SK-N-SH treated with all-trans-retinoic acid at 6 μM for 48 hours (cell line): Measurements from ENCODE around the gene CRYGS.

Source experiments
- ARNTL ChIP-seq: fragments of 450-650 bp; formaldehyde crosslinking; IDR thresholded peaks from 2 replicates; pipeline ENCODE4 v1.5.0; 2020; ENCODE audit warnings: low read depth, mild to moderate bottlenecking, moderate library complexity, borderline replicate concordance
- ESRRG ChIP-seq: fragments of 250-450 bp; sonication (Bioruptor Pico); IDR thresholded peaks from 2 replicates; pipeline ENCODE4 v1.6.1; 2021; ENCODE audit warnings: mild to moderate bottlenecking
- GLIS3 ChIP-seq: fragments of 250-450 bp; sonication (Bioruptor Pico); IDR thresholded peaks from 2 replicates; pipeline ENCODE4 v1.5.0; 2020; ENCODE audit warnings: mild to moderate bottlenecking, moderate library complexity
- RARB ChIP-seq: fragments of 250-450 bp; sonication (Bioruptor Pico); IDR thresholded peaks from 2 replicates; pipeline ENCODE4 v1.8.0; 2021; ENCODE audit warnings: mild to moderate bottlenecking, moderate library complexity
- SNAI2 ChIP-seq: fragments of 250-450 bp; sonication (Bioruptor Pico); IDR thresholded peaks from 2 replicates; pipeline ENCODE4 v1.5.0; 2020; ENCODE audit warnings: mild to moderate bottlenecking, moderate library complexity
- TOX ChIP-seq: fragments of 250-450 bp; sonication (Bioruptor Pico); IDR thresholded peaks from 2 replicates; pipeline ENCODE4 v1.8.0; 2021; ENCODE audit warnings: mild to moderate bottlenecking, moderate library complexity, borderline replicate concordance
- ZFP3 ChIP-seq: fragments of 250-450 bp; sonication (Bioruptor Pico); IDR thresholded peaks from 2 replicates; pipeline ENCODE4 v1.5.0; 2020; ENCODE audit warnings: mild to moderate bottlenecking, moderate library complexity
- ZFP30 ChIP-seq: fragments of 450-650 bp; formaldehyde crosslinking; IDR thresholded peaks from 2 replicates; pipeline ENCODE4 v1.5.0; 2022; ENCODE audit warnings: mild to moderate bottlenecking, moderate library complexity
- TF ChIP-seq, protein P1 (sequence below): fragments of 250-450 bp; sonication (Bioruptor Pico); IDR thresholded peaks from 2 replicates; pipeline ENCODE4 v1.8.0; 2020; ENCODE audit warnings: mild to moderate bottlenecking, moderate library complexity, borderline replicate concordance
- TF ChIP-seq, protein P2 (sequence below): fragments of 250-450 bp; sonication (Bioruptor Pico); IDR thresholded peaks from 2 replicates; pipeline ENCODE4 v1.8.0; 2021; ENCODE audit warnings: low read depth, mild to moderate bottlenecking, moderate library complexity, borderline replicate concordance
- TF ChIP-seq, protein P3 (sequence below): fragments of 250-450 bp; sonication (Bioruptor Pico); IDR thresholded peaks from 2 replicates; pipeline ENCODE4 v1.5.1; 2020; ENCODE audit warnings: low read depth, mild to moderate bottlenecking, moderate library complexity
- TF ChIP-seq, protein P4 (sequence below): fragments of 250-450 bp; sonication (Bioruptor Pico); IDR thresholded peaks from 2 replicates; pipeline ENCODE4 v1.5.1; 2021; ENCODE audit warnings: mild to moderate bottlenecking, moderate library complexity

DNA sequence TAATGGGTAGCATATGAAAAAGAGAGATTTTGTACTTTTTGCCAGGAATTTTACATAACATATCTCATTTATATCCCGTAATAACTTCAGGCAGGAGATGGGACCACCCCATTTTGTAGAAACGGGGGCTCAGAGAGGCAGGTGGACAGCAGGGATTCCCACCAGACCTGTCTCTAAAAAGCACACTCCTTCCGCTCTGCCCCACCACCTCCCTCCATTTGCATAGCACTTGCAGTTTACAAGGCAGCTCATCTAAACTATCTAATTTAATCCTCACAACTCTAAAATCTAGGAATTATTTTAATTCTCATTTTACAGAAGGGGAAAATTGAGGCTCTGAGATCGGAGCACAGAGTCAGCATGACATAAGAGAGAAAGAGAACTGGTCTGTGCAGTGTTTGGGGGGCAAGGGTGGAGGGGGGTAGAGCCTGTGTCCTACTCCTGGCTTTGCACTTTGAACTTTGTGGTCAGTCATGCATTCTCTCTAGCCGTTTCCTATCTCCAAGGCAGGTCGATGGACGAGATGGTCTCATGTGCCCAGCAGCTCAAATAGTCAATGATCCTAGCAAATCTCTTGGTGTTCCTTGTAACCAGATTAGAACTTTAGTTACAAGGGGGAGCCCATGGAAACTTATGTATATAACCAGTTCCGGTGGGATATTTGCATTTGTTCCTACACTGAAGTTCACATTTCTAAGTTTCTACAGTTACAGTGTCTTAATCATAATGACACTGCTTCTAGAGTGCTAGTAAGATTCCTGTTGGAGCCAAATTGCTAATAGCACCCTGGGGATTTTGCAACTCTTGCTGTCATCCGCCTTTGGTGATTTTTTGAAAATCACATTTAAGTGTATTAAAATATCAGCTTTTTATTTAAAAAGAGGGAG is 18.6 kb downstream of the CRYGS start:
- TF ChIP-seq ZFP30 (CRISPR knock-in tag): no peak
- TF ChIP-seq, protein P1, sequence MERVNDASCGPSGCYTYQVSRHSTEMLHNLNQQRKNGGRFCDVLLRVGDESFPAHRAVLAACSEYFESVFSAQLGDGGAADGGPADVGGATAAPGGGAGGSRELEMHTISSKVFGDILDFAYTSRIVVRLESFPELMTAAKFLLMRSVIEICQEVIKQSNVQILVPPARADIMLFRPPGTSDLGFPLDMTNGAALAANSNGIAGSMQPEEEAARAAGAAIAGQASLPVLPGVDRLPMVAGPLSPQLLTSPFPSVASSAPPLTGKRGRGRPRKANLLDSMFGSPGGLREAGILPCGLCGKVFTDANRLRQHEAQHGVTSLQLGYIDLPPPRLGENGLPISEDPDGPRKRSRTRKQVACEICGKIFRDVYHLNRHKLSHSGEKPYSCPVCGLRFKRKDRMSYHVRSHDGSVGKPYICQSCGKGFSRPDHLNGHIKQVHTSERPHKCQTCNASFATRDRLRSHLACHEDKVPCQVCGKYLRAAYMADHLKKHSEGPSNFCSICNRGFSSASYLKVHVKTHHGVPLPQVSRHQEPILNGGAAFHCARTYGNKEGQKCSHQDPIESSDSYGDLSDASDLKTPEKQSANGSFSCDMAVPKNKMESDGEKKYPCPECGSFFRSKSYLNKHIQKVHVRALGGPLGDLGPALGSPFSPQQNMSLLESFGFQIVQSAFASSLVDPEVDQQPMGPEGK (CRISPR knock-in tag): no peak
- TF ChIP-seq, protein P2, sequence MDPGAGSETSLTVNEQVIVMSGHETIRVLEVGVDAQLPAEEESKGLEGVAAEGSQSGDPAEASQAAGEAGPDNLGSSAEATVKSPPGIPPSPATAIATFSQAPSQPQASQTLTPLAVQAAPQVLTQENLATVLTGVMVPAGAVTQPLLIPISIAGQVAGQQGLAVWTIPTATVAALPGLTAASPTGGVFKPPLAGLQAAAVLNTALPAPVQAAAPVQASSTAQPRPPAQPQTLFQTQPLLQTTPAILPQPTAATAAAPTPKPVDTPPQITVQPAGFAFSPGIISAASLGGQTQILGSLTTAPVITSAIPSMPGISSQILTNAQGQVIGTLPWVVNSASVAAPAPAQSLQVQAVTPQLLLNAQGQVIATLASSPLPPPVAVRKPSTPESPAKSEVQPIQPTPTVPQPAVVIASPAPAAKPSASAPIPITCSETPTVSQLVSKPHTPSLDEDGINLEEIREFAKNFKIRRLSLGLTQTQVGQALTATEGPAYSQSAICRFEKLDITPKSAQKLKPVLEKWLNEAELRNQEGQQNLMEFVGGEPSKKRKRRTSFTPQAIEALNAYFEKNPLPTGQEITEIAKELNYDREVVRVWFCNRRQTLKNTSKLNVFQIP (CRISPR knock-in tag): no peak
- TF ChIP-seq GLIS3 (CRISPR knock-in tag): no peak
- no peak for TF ChIP-seq TOX (CRISPR knock-in tag)
- TF ChIP-seq SNAI2 (CRISPR knock-in tag): no peak
- TF ChIP-seq RARB (CRISPR knock-in tag): no peak
- TF ChIP-seq, protein P3, sequence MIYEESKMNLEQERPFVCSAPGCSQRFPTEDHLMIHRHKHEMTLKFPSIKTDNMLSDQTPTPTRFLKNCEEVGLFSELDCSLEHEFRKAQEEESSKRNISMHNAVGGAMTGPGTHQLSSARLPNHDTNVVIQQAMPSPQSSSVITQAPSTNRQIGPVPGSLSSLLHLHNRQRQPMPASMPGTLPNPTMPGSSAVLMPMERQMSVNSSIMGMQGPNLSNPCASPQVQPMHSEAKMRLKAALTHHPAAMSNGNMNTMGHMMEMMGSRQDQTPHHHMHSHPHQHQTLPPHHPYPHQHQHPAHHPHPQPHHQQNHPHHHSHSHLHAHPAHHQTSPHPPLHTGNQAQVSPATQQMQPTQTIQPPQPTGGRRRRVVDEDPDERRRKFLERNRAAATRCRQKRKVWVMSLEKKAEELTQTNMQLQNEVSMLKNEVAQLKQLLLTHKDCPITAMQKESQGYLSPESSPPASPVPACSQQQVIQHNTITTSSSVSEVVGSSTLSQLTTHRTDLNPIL (CRISPR knock-in tag): no peak
- no peak for TF ChIP-seq ESRRG (CRISPR knock-in tag)
- TF ChIP-seq, protein P4, sequence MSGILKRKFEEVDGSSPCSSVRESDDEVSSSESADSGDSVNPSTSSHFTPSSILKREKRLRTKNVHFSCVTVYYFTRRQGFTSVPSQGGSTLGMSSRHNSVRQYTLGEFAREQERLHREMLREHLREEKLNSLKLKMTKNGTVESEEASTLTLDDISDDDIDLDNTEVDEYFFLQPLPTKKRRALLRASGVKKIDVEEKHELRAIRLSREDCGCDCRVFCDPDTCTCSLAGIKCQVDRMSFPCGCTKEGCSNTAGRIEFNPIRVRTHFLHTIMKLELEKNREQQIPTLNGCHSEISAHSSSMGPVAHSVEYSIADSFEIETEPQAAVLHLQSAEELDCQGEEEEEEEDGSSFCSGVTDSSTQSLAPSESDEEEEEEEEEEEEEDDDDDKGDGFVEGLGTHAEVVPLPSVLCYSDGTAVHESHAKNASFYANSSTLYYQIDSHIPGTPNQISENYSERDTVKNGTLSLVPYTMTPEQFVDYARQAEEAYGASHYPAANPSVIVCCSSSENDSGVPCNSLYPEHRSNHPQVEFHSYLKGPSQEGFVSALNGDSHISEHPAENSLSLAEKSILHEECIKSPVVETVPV (CRISPR knock-in tag): no peak
- TF ChIP-seq ARNTL (CRISPR knock-in tag): no peak
- TF ChIP-seq ZFP3: no peak
